GM12878 (cell line): Measurements from ENCODE around the gene SLC9A3. TPM values are rescaled to one million over a fixed set of nuclear protein-coding genes. Genes with fewer than 3 reads are reported as not detected.
A peak's percentile ranks its signal among the peaks of the same experiment; 100 is the strongest.

ENCODE experiments used
- CBFB ChIP-seq: IDR thresholded peaks from 2 replicates; pipeline ENCODE4 v1.6.1; 2016; ENCODE audit warnings: antibody characterized with exemption, low read depth
- CEBPB ChIP-seq, 2 experiments: fragments of 150-350 bp in 1 of 2; IDR thresholded peaks; 2 replicates each; pipeline ENCODE4 v1.6.1; 2012 to 2014; ENCODE audit warnings: low read depth in 2 of 2, low read length in 2 of 2, borderline replicate concordance in 1 of 2, inconsistent platforms in 1 of 2
- CUX1 ChIP-seq: IDR thresholded peaks from 2 replicates; pipeline ENCODE4 v1.6.1; 2012; ENCODE audit warnings: improper control_type of control experiment, low read depth, low read length; ENCODE audit not compliant: insufficient replicate concordance
- EGR1 ChIP-seq, 2 experiments: IDR thresholded peaks; 1 replicate in 1 of 2; 2 replicates in 1 of 2; pipeline ENCODE4 v1.6.1; 2011 to 2012; ENCODE audit warnings: low read depth in 2 of 2, low read length in 2 of 2, borderline replicate concordance in 1 of 2, mild to moderate bottlenecking in 1 of 2, moderate library complexity in 1 of 2
- IKZF1 ChIP-seq: fragments of 450-650 bp; conservative IDR thresholded peaks from 2 replicates; pipeline ENCODE4 v1.6.1; 2017; ENCODE audit warnings: antibody characterized with exemption, mild to moderate bottlenecking
- IRF4 ChIP-seq: IDR thresholded peaks from 2 replicates; pipeline ENCODE4 v1.6.1; 2011; ENCODE audit warnings: low read depth, low read length
- KDM1A ChIP-seq: fragments of 200-600 bp; sonication (generic); IDR thresholded peaks from 2 replicates; pipeline ENCODE4 v1.6.1; 2016; ENCODE audit warnings: borderline replicate concordance
- KLF5 ChIP-seq: fragments of 450-650 bp; IDR thresholded peaks from 2 replicates; pipeline ENCODE4 v1.6.1; 2014; ENCODE audit warnings: mild to moderate bottlenecking; ENCODE audit not compliant: partially characterized antibody
- MTA3 ChIP-seq: IDR thresholded peaks from 2 replicates; pipeline ENCODE4 v1.6.1; 2012; ENCODE audit warnings: low read length, inconsistent platforms, borderline replicate concordance
- NBN ChIP-seq: fragments of 450-650 bp; IDR thresholded peaks from 2 replicates; pipeline ENCODE4 v1.6.1; 2016
- RAD21 ChIP-seq: IDR thresholded peaks from 2 replicates; pipeline ENCODE4 v1.6.1; 2011; ENCODE audit warnings: mild to moderate bottlenecking, low read depth, low read length, moderate library complexity; ENCODE audit not compliant: insufficient read depth
- RB1 ChIP-seq: fragments of 450-650 bp; formaldehyde crosslinking; IDR thresholded peaks from 2 replicates; pipeline ENCODE4 v1.6.1; 2017; ENCODE audit warnings: mild to moderate bottlenecking, borderline replicate concordance
- SMAD1 ChIP-seq: fragments of 450-650 bp; IDR thresholded peaks from 2 replicates; pipeline ENCODE4 v1.6.1; 2018; ENCODE audit warnings: mild to moderate bottlenecking, low read depth; ENCODE audit not compliant: partially characterized antibody
- SRF ChIP-seq, 2 experiments: IDR thresholded peaks; 2 replicates each; pipeline ENCODE4 v1.6.1; 2011; ENCODE audit warnings: low read depth in 2 of 2, low read length in 2 of 2, mild to moderate bottlenecking in 1 of 2, moderate library complexity in 1 of 2
- TCF7 ChIP-seq: IDR thresholded peaks from 2 replicates; pipeline ENCODE4 v1.6.1; 2014; ENCODE audit warnings: antibody characterized with exemption, borderline replicate concordance
- ZBTB33 ChIP-seq: fragments of 450-650 bp; IDR thresholded peaks from 2 replicates; pipeline ENCODE4 v1.6.1; 2017; ENCODE audit warnings: mild to moderate bottlenecking
- ZBTB40 ChIP-seq: fragments of 450-650 bp; IDR thresholded peaks from 2 replicates; pipeline ENCODE4 v1.6.1; 2016; ENCODE audit warnings: mild to moderate bottlenecking, moderate library complexity, borderline replicate concordance
- ZNF217 ChIP-seq: fragments of 450-650 bp; IDR thresholded peaks from 2 replicates; pipeline ENCODE4 v1.6.1; 2017; ENCODE audit warnings: antibody characterized with exemption, mild to moderate bottlenecking
- ZNF24 ChIP-seq: fragments of 450-650 bp; IDR thresholded peaks from 2 replicates; pipeline ENCODE4 v1.6.1; 2017; ENCODE audit warnings: antibody characterized with exemption, mild to moderate bottlenecking
- polyA plus RNA-seq, 11 experiments: library from polyadenylated mRNA; depleted of rRNA in 4 of 11; unstranded in 6 of 11; stranded (reverse) in 5 of 11; fragments of >200 nt; fragmentation: Nextera tagmentation in 4 of 11; fragmentation: Illumina TruSeq in 1 of 11; extraction: Ambion mirVana in 4 of 11; extraction: Trizol in 1 of 11; gene quantifications; 1 replicate in 1 of 11; 2 replicates in 10 of 11; pipeline versions ENCODE4 v1.2.1 to v1.2.3, GENCODE V29; 2011 to 2016; ENCODE audit warnings: inconsistent platforms in 2 of 11, missing spikeins in 2 of 11, low read depth in 1 of 11
- total RNA-seq, 4 experiments: library from RNA; depleted of rRNA in 3 of 4; stranded (reverse); fragments of >200 nt in 3 of 4; fragmentation: Illumina TruSeq in 1 of 4; extraction: Trizol in 1 of 4; gene quantifications; 2 replicates each; pipeline versions ENCODE4 v1.2.1 to v1.2.3, GENCODE V29; 2013 to 2021

SLC9A3 gene
- total and polyA plus RNA-seq, 10 of the 15 experiments (the other 5 are each of a cell fraction or from before 2014, with no cell fraction given) = 0.04 to 5.2 (median 2.3) TPM; not detected in 1

GRCh38 chr5:442335-443238 is 81.7 kb downstream of the SLC9A3 start, which contains the start of gene EXOC3 (continued):
- TF ChIP-seq KLF5 (peak; percentile 44), MTA3 (no peak), CBFB (no peak), TCF7 (no peak), SMAD1 (no peak), CEBPB (IDR thresholded peaks at IDR 0.05; ENCODE audit: borderline replicate concordance in 1 of 2, low read depth in 2 of 2, low read length in 2 of 2) (no peak), EGR1 (IDR thresholded peaks at IDR 0.05; ENCODE audit: borderline replicate concordance in 1 of 2, low read depth in 2 of 2, low read length in 2 of 2) (peak; percentile 34 to 89), CUX1 (no peak), ZNF24 (no peak), SRF (IDR thresholded peaks at IDR 0.05; ENCODE audit: low read depth in 2 of 2, low read length in 2 of 2) (0 out of 4 replicates have a peak, but pooled peaks of 1 of the 2 experiments have one; percentile 33), NBN (no peak), ZBTB33 (no peak), KDM1A (no peak), IKZF1 (peak; percentile 52), ZNF217 (no peak), ZBTB40 (peak; percentile 86), RAD21 (no peak), IRF4 (no peak), RB1 (0 out of 2 replicates have a peak, but pooled peaks have one; percentile 39)
